Thoracic aorta (tissue), 2 donors: ENCODE results near the gene EFCAB10. TPM values are rescaled to one million over a fixed set of nuclear protein-coding genes. Genes with fewer than 3 reads are reported as not detected.

Source experiments
- ATAC-seq: fragments of 150-250 bp; one replicate; pipeline ENCODE4 v1.8.0; 2017; ENCODE audit warnings: low read depth; ENCODE audit not compliant: insufficient number of reproducible peaks, low FRiP score
- DNase-seq: peaks from one replicate; pipeline ENCODE4 v3.0.0-alpha.2; 2020; ENCODE audit warnings: low spot score
- H3K27ac ChIP-seq, 2 donors: fragments of 200-600 bp; sonication (generic); 1 replicate in 1 of 2; 2 replicates in 1 of 2; pipeline ENCODE4 v1.5.1; 2016; ENCODE audit warnings: mild to moderate bottlenecking in 2 of 2, moderate library complexity in 2 of 2
- H3K27me3 ChIP-seq: fragments of 200-600 bp; sonication (generic); replicated peaks from 2 replicates; pipeline ENCODE4 v1.6.0; 2016; ENCODE audit warnings: mild to moderate bottlenecking; ENCODE audit not compliant: insufficient read depth
- H3K36me3 ChIP-seq: fragments of 200-600 bp; sonication (generic); one replicate; pipeline ENCODE4 v1.5.1; 2016
- H3K4me1 ChIP-seq, 2 donors: fragments of 200-600 bp; sonication (generic); 1 replicate in 1 of 2; 2 replicates in 1 of 2; pipeline versions ENCODE4 v1.5.1 to v1.6.0; 2016; ENCODE audit warnings: low read depth in 2 of 2, mild to moderate bottlenecking in 1 of 2; ENCODE audit not compliant: control insufficient read depth in 1 of 2
- H3K4me3 ChIP-seq: fragments of 200-600 bp; sonication (generic); 2 replicates; pipeline ENCODE4 v1.5.1; 2016; ENCODE audit warnings: mild to moderate bottlenecking
- H3K9me3 ChIP-seq: fragments of 200-600 bp; sonication (generic); 2 replicates; pipeline ENCODE4 v1.5.1; 2016
- total RNA-seq, 2 donors: library from RNA; depleted of rRNA; stranded (reverse); fragments of >200 nt; gene quantifications; one replicate each; pipeline versions ENCODE4 v1.1.0 to v1.2.3, GENCODE V29; 2016
- TF ChIP-seq, protein P1 (sequence below): fragments of 200-600 bp; sonication (generic); IDR thresholded peaks from one replicate; pipeline ENCODE4 v1.5.1; 2019; ENCODE audit warnings: antibody characterized with exemption

Gene EFCAB10
- total RNA-seq, 2 donors from 2014 or later: not detected

DNA sequence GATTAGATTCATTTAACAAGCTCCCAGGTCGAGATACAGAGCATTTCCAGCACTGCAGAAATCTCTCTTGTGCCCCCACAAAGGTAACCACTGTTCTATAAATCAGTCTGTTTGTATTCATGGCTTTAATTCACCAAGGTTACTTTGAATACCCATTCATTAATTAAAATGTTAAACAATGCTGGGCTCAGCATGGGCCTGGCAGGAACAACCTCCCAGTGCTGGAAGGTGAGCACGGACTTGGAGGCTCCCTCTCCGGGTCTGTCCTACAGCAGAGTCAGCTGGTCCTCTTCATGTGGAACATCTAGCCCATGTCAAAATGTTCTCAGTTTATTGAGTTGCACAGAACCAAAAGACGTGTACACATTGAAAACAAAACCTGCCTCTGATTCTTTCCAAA lies 15.6 kb upstream of the EFCAB10 start:
- ATAC-seq (no peak), DNase-seq (no peak)
- no peaks in the 10 kb centered on the region for H3K27me3 ChIP-seq
- no peaks in the 10 kb centered on the region for H3K9me3 ChIP-seq
- TF ChIP-seq, protein P1, sequence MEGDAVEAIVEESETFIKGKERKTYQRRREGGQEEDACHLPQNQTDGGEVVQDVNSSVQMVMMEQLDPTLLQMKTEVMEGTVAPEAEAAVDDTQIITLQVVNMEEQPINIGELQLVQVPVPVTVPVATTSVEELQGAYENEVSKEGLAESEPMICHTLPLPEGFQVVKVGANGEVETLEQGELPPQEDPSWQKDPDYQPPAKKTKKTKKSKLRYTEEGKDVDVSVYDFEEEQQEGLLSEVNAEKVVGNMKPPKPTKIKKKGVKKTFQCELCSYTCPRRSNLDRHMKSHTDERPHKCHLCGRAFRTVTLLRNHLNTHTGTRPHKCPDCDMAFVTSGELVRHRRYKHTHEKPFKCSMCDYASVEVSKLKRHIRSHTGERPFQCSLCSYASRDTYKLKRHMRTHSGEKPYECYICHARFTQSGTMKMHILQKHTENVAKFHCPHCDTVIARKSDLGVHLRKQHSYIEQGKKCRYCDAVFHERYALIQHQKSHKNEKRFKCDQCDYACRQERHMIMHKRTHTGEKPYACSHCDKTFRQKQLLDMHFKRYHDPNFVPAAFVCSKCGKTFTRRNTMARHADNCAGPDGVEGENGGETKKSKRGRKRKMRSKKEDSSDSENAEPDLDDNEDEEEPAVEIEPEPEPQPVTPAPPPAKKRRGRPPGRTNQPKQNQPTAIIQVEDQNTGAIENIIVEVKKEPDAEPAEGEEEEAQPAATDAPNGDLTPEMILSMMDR: no peak
- no peaks in the 10 kb centered on the region for H3K4me1 ChIP-seq
- no peak overlapping the region for H3K4me3 ChIP-seq
- H3K27ac ChIP-seq: no peak overlapping the region
- H3K36me3 ChIP-seq: no peaks in the 10 kb centered on the region

DNA sequence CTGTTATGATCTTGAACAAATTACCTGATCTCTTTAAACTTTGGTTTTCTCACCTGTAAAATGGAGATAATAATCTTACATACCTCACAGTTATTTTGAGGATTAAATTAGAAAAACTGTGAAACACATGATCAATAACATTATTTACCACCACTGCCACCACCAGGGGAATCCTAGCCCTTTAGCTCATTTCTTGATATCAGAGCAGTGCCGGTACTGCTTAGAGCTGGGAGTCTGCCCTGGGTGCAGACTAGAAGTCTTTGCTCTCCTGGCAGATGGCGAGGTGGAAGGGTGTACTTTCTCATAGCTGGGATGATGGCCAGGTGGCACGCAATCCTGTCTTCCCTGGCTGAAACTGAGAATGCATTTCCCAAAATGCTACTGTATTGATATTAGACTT lies 12.7 kb upstream of the EFCAB10 start:
- no peaks in the 10 kb centered on the region for H3K27me3 ChIP-seq
- DNase-seq (no peak), ATAC-seq (no peak)
- H3K27ac ChIP-seq: no peak overlapping the region
- no peak overlapping the region for H3K4me3 ChIP-seq
- TF ChIP-seq, protein P1: no peak
- peaks cover 0 to 4% of the 10 kb centered on the region in 2 donors for H3K4me1 ChIP-seq
- H3K9me3 ChIP-seq: no peaks in the 10 kb centered on the region
- H3K36me3 ChIP-seq: no peaks in the 10 kb centered on the region

DNA sequence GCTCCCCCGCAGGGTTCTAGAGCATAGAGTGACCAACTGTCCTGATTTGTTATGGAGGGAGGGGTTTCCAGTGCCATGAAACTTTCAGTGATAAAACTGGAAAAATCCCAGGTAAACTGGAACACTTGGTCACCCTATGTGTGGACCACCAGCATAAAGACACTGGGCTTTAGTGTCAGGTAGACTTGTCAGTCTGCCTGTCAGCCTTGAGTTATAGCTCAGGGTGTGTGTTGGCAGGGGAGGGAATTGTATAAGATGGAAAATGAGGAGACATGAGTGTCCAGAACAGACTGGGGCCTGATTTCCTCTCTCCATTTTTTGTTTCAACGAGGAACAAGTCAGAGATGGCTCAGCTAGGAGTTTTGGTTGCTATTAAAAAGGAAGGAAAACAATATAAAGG lies 10.2 kb upstream of the EFCAB10 start:
- no peak for ATAC-seq
- Histone ChIP-seq H3K36me3 (no peaks in the 10 kb centered on the region), H3K4me1 (peaks cover 0 to 5% of the 10 kb centered on the region in 2 donors), H3K4me3 (no peak overlapping the region), H3K9me3 (no peaks in the 10 kb centered on the region), H3K27ac (no peak overlapping the region), H3K27me3 (no peaks in the 10 kb centered on the region)
- DNase-seq: no peak
- TF ChIP-seq, protein P1: no peak

DNA sequence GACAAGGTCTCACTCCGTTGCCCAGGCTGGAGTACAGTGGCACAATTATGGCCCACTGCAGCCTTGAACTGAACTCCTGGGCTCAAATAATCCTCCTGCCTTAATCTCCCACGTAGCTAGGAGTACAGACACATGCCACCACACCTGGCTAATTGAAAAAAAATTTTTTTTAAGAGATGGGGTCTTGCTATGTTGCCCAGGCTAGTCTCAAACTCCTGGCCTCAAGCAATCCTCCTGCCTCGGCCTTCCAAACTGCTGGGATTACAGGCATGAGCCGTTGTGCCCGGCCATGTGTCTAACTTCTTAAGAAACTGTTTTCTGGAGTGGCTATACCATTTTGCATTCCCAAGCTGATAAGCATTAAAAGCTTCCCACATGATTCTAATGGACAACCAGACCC lies 9.5 kb upstream of the EFCAB10 start:
- TF ChIP-seq, protein P1: no peak
- DNase-seq: no peak
- Histone ChIP-seq H3K36me3 (no peaks in the 10 kb centered on the region), H3K4me3 (no peak overlapping the region), H3K27me3 (no peaks in the 10 kb centered on the region), H3K27ac (no peak overlapping the region), H3K4me1 (peaks cover 0 to 5% of the 10 kb centered on the region in 2 donors), H3K9me3 (no peaks in the 10 kb centered on the region)
- no peak for ATAC-seq

DNA sequence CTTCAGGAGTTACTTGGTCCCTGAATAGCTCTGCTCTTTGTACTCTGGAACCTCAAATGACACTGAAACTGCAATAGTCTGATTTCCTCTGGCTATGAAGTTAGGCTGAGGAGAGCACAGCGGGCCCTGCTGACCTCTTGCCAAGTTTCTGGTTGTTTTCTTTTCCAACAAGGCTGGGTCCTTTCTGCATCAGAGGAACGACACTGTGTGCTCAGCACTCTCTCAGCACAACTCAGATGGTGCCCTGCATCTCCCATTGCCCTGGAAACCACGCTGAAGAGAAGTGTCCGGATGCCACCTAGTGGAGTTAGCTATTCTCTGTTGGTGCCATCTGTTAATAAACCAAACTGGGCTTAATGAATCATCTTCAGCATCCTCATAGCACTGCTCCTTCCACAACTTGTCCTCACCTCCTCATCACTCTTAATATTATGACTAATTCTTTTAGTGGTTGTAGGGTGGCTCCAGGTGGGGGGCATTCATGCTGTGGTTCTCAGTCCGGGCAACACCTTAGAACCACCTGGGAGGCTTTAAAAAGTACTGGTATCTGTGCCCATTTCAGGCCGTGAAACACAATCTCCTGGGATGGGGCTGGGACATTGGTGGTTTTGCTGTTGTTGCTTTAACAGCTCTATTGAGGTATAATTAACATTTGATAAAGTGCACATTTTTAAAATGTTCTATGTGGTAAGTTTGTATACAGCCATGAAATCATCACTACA lies 8.2 kb upstream of the EFCAB10 start:
- Histone ChIP-seq H3K9me3 (no peaks in the 10 kb centered on the region), H3K4me1 (peaks cover 0 to 5% of the 10 kb centered on the region in 2 donors), H3K4me3 (no peak overlapping the region), H3K36me3 (no peaks in the 10 kb centered on the region), H3K27me3 (no peaks in the 10 kb centered on the region), H3K27ac (no peak overlapping the region)
- TF ChIP-seq, protein P1: no peak
- ATAC-seq: no peak
- no peak for DNase-seq
